ENCODE results near the gene MOB2. TPM values are rescaled to one million over a fixed set of nuclear protein-coding genes. Genes with fewer than 3 reads are reported as not detected.

The MOB2 gene, protein sequence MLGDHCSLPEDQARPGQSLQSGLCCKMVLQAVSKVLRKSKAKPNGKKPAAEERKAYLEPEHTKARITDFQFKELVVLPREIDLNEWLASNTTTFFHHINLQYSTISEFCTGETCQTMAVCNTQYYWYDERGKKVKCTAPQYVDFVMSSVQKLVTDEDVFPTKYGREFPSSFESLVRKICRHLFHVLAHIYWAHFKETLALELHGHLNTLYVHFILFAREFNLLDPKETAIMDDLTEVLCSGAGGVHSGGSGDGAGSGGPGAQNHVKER
- 10 to 100 TPM; 20.2 to 26.1 (median 22.6) TPM for polyA plus RNA-seq (ENCODE audit: insufficient read length in 10 of 10)
- long read RNA-seq, donor 1, partial matches to known transcripts, result 0 of 1 reads
- long read RNA-seq, donor 1, other reads (novel, unspliced or antisense), result 0 of 1 reads
- long read RNA-seq, donor 2, partial matches to known transcripts, result 0 of 1 reads
- long read RNA-seq, donor 2, other reads (novel, unspliced or antisense), result 0 of 1 reads
- long read RNA-seq, donor 3, result 0 reads
- long read RNA-seq, donor 4, result 0 reads
- long read RNA-seq, donor 5, result 0 reads
- long read RNA-seq, donor 6, partial matches to known transcripts, result 11 of 11 reads
- long read RNA-seq, donor 6, other reads (novel, unspliced or antisense), result 0 of 11 reads
- long read RNA-seq, donor 7, result 0 reads
- long read RNA-seq, donor 8, partial matches to known transcripts, result 0 of 2 reads
- long read RNA-seq, donor 8, other reads (novel, unspliced or antisense), result 0 of 2 reads
- long read RNA-seq, donor 9, result 0 reads

DNA sequence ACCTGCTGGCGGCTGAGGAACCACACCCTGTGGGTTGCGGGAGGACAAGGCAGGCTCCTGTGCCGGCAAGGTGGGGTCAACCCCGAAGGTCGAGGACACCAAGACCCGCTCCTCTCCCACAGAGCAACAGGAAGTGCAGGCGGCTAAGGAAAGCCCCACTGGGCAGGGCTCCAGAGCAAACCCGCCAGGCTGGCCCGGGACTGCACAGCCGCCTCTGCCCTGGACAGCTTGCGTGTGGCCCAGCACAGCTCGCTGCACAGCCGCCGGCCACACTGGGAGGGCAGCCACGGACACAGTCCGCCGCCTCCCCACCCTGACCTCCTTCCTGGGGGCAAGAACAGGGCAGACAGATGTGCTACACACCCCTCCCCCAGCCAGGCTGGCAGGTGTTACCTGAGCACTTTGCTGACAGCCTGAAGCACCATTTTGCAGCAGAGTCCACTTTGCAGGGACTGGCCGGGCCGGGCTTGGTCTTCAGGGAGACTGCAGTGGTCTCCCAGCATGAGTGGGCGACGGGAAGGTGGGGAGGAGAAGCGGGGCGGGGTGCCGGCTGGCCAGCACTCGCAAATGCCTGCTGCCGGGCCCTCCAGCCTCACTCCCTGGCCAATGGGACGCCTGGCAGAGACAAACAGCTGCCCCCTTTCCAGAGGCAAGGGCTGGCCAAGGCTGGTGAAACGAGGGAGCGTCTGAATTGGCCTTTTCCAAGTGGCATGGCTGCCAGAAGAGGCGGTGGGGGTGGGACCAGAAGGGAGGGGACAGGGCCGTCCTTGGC, at the start of gene MOB2:
Gene MOB2 (minus strand): TSS at position 726 of the 772 bp plus-strand sequence. CDS start 223 bp downstream, at position 503.
- peak in 2 of 3 donors; percentile 28 to 66 for DNase-seq

DNA sequence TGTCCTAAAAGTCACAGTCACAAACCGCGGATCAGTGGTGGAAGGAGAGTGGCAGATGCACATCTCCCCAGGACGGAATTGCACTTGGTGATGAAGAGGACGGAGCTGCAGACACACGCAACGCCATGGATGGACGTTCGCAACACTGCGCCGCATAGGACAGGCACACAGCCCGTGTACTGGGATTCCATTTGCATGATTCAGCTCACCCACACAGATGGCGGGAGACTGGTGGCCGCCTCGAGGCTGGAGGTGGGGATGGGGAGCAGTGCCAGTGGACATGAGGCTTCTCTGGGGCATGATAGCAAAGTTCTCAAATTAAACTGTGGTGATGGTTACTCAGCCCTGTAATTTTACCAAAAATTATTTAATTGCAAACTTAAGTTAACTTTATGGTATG, 48.1 kb upstream of the MOB2 start:
- no peak for DNase-seq

DNA sequence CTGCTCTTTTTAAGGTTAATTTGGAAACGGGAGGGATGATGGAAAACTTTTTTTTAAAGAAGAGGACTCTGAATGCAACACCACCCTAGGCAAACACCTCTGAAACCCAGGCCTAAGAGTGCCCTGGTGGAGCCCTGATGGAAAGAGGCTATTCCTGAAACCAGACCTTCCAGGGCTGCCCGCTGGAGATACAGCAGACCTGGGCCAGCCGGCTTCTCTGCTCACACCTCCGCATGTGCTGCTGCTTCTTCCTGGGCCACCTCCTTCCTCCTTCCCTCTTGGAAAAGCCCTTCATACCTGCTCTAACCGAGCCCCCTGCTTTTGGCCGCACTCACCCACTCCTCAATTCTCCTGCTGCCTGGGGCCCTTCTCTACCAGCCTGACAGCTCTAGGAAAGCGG, 47.6 kb upstream of the MOB2 start:
- DNase-seq, result no peak

DNA sequence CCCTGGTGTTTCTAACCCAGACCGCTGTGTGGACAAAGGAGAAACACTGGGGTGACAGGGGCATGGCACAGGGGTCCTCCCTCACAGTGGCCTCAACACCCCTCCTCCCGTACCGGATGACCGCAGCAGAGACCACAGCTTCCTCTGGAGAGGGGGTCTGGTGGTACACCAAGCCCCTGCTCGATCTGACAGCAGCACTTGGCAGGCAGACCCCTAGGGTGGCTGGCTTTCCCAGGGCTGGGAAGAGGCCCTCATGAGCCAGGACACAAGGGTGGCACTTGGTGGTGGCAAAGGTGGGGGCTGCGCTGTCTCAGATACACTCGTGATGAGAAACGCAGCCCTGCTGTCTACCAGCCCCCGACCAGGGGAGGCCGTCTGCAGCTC, 46.8 kb upstream of the MOB2 start:
- no peak for DNase-seq

DNA sequence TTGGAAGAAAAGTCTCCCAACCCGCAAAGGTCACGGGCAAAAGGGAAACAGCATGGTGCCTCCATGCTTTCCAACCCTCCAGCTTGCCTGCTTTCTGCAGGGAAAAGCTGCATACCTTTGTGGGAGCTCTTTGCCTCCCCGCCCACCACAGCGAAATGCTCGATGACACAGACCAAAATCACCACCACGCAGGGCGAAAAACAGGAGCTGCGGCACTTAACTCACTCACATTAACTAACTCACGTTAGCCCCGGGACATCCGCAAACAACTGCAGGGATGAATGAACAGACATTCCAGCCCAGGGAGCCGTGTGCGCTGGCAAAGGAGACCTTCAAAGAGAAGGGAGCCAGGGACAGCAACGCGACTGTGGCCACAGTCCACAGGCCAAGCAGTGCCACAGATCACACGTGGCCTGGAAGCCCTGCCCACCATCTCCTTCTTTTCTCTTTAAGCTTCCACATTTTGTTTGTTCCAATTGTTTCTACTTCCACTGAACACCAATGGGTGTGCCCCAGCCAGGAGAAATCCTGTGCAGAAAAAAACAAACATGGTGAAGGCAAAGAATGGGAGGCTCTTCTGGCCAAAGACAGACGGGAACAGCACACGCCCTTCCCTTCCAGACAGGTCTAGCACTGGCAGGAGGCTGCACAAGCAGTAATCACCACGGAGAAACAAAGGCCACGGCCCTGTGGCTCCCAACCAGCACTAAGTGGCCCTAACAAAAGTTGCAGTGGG, 46.2 kb upstream of the MOB2 start:
- DNase-seq, result no peak

DNA sequence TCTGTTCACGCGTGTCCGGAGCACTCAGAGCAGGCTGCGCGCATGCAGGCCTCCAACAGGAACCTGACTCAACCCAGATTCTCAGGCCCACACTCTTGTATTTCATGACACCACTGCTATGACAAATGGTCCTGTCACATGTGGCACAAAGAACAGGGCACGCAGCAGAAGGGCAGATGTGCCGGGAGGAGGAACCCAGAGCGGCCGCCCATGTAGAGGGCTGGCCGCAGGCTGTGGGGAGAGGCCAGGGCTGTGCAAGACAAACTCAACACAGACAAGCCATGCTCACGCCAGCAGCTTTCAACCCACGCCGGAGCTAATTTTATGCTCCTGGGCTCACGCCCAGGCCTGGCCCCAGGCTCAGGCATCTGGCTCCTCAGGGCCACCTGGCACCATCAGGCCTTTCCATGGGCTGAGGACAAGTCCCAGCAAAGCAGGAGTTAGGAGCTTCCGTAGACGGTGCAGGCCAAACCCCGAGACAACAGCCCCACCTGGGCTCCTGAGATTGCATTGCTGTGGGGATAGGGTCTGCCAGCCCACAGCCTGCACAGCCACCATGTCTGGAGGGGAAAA, 45.5 kb upstream of the MOB2 start:
- DNase-seq, result peak; percentile 56 to 76 (median 72)

DNA sequence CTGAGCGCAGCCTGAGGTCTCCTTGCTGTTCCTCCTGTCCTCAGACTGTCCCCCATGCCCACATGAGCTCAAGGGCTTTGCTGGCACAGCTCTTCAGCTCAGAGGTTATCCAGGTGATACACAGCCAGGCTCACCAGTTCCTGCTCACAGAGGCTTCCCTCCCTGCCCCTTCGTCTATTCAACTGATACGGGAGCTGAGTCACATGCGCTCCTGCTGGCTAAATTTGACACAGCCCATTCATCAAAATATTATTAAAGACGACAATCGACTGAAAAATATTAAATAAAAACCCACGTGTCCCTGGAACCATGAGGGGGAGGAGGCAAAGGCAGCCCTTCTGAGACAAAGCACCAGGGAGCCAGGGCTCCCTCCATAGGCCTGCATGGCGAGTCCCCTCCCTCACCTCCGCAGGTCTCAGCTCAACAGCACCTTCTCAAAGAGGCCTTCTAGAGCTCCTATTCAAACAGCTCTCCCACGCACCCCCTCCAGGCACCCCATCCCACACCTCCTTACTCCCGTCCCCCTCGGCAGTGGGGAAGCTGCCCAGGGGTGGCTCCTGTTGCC, 45.0 kb upstream of the MOB2 start:
- DNase-seq, result no peak

DNA sequence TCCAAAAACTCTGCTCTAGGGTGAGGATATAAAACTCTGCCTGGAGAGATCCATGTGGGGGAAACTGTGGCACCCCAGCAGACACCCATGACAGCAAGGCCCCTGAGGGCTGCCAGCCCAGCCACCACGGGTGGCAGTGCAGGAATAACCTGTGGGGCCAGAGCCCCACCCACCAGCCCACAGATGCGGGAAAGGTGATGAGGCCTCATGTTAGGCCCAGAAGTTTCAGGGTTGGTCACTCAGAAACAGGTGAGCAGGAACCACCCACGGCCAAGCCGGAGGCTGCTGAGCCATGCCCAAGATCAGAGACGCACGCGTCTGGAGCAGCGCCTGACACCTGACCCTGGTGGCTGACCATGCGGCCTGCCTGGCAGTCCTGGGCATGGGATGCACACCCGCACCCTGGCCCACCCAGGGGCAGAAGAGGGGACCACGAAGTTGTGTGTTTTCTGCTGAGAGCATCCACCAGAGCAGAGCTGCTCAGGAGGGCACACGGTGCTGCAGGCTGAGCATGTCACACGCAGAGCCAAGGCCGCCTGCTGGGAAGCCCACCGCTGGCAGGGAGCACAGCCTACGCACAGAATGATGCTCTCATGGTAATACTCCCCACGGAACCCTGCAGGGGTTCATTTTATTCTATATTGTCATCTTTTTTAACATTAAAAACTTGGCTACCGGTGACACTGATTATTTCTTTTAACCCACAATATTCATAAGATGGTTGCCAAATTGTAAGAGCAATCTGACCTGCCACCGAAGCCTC, 44.3 kb upstream of the MOB2 start:
- DNase-seq, result no peak

DNA sequence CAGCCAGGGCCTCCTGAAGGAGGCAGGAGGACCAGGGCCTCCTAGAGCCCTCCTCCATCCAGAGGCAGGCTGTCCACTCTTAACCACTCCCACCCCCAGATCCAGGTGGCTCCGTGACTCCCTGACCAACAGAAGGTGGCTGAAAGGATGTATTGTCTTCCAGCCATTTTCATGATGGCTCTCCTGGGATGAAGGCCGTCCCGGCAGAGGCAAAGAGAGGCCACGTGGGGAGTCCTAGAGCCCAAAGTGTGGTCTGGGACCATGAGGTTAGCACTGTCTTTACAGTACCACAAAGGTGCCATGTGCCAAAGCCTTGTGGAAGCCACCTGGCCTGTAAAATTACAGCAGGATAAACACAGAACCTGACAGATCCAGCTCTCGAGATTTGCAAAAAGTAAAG, 43.2 kb upstream of the MOB2 start:
- DNase-seq, result no peak

DNA sequence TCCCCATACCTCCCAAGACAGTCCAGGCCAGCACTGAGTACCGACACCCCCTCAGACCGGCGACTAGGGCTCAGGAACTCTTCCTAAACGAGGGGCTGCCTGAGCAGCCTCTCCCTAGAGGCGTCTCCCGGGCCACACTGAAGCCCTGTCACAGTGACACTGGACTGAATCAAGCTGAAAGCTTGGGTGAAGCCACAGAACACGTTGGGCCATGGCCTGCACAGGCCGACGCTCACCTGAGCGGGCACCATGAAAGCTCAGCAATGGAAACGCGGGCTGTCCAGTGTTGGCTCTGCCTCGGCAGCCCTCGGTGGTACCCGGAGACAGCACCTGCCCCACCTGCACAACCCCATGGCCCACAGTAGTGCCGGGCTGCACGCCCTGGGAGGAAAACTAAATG, 42.7 kb upstream of the MOB2 start:
- DNase-seq, result no peak

DNA sequence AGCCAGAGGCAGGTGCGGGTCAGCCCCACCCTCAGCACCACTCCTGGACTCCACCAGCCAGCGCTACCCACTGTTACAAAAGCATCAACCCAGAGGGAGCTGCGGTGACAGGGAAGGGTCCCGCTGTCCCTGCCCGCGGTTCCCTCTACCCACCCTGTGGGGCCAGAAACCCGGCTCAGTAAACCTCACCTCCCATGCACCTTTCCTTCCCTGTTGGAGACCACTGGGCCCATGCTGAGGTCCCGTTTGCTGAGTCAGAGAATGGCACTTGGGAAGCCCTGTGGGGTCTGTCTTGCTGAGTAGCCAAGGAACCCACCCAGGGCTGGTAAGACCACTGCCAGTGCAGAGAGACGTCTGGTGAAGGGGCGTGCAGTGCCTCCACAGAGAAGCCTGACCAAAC, 42.1 kb upstream of the MOB2 start:
- no peak for DNase-seq

DNA sequence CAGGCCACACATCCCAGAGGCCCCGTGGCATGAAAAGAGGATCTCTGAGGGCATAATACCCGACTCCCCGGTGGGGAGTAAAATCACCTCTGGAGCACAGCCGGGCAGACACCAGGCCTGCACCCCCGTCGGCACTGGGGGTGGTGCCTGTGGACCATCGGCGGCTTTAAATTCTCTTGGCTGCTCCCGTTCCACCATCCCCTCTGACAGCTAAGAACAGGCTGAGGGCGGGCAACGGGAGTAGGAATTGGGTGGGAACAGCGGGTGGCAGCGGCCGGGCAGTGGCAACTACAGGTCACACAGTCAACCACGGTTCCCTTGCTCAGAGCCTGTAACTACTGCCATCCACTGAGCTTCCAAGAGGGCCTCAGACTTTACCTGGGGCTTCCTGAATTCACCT, 40.2 kb upstream of the MOB2 start:
- no peak for DNase-seq

DNA sequence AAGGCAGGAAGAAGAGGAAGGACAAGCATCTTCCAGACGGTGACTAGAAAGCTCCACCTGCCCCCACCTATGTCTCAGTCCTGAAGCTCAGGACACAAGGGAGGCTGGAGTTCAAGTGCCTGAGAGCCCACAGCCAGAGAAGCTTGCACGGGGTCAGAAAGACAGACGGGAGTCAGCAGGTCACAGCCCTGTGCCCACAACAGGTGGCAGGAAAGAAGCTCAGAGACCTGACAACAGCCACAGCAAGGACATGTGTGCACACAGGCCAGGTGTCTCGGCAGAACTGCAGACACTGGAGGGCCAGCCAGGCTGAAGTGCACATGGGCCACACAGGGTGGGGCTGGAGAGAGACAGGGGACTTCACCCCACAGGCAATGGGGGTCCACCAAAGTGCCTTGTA, 37.2 kb upstream of the MOB2 start:
- no peak for DNase-seq

DNA sequence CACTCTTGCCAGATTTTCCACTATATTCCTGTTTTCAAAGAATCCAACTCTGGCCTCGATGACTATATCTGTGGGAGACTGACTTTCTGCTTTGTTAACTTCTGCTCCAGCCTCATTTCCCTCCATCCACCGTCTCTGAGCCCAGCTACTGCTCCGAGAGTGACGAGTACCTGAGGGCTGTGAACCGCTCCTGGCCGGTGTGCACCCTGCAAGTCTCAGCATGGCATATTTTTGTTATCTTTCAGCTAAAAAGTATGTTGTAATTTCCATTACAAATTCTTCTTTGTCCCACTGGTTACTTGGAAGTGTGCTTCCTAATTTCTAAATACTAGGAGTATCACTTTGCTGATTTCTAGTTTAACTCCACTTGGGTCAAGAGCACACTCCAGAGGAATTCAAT, 36.5 kb upstream of the MOB2 start:
- DNase-seq, result no peak

DNA sequence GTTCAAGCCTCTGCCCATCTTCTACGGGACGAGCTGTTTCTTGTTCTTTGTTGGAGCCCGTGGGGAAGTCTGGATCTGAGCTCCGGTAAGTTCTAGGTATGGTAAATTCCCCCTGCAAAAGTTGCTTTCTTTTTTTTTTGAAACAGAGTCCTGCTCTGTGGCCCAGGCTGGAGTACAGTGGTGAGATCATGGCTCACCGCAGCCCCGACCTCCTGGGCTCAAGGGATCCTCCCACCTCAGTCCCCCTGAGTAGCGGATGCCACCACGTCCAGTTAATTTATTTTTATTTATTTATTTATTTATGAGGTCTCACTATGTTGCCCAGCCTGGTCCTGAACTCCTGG, 35.5 kb upstream of the MOB2 start:
- no peak for DNase-seq

DNA sequence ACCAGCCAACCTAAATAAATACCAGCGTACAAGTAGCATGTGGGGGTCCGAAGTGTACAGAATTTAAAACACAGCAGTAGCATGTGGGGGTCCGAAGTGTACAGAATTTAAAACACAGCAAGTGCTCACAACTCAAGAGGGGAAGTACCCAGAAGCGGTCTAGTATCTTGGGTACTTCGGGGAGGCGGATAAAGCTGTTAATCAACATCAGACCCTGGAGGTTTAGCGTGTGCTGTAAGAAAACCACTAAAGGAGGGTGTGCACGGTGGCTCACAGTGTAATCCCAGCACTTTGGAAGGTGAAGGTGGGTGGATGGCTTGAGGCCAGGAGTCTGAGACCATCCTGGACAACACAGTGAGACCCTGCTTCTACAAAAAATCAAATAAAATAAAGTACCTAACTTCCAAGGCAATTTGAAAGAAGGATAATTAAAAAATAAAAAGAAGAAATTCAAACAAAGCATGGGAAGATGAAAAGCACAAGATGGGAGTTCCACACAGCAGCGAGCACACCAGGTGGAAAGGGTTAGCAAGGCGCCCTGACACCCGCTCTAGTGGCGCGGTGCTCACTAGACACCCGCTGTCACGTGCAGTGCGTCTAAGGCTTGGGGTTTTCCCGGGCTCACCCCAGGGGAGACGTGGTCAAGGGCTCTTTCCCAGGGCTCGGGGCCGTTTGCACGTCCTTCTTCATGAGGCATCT, 35.0 kb upstream of the MOB2 start:
- no peak for DNase-seq

DNA sequence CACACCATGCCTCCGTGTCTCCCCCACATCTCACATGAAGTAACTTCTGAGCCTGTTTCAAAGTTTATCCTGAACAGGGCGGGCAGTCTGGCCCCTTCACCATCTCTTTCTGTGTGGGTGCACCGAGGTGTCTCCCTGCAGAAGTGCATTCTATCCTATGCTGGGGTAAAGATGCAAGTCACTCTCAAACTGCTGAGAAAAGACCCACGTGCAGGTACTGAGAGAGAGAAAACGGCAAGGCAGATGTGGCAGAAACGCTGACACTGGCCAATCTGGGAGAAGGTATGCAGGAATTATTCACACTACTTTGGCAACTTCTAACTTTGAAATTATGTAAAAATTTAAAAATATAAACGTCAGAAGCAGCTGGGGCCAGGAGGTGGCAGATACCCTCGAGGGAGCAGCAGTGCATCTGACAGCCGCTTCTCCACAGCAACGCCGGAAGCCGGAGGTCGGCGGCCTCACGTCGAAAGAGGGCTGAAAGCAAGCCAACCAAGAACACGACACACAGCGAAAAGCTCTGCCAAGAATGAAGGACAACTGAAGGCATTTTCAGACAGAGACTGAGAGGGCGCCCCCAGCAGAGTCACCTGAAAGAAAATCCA, 34.2 kb upstream of the MOB2 start:
- peak in 1 of 3 donors; percentile 13 for DNase-seq

DNA sequence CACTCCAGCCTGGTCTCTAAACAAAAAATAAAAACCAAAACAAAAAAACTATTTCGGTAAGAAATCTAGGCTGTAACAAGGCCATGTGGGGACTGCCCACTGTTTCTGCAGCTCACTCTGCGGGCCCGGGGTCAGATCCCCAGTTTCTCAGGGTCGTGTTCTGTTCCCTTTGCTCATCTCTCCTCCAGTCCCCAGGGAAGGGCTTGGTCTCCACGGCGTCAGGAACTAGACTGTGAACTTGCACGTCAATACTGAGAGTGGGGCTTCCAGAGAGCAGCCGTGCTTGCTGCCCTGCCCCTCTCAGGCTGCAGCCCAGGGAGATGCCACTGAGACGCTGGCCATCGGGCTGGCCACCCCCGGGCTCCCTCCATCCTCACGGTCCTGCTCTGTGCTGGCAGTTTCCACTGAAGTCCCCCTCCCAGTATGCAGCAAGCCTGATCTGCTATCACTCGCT, 33.7 kb upstream of the MOB2 start:
- no peak for DNase-seq

Data from muscle of back (tissue), 13 donors.